Stimulated activated CD4-positive, alpha-beta T cell treated with anti-CD3 and anti-CD28 coated beads, Interleukin-12 subunit alpha, Interleukin-12 subunit beta, amount 100 ng/mL, for 24 hours (primary cell): ENCODE measurements around the gene FGR.
"Not testable (repeated sequence)": the region's sequence is repeated elsewhere in the genome, so short reads cannot be mapped to it uniquely, and the experiment has no call there.

Experiments used
- DNase-seq, 2 experiments: peaks; one replicate each; pipeline ENCODE4 v3.0.0-alpha.2; 2020; ENCODE audit warnings: low read depth in 2 of 2

The FGR gene

GRCh38 chr1:27634985-27635367 lies at the start of gene FGR:
Gene FGR, minus strand, starts transcription at chr1:27635185. Its CDS starts 11,269 bp downstream, at chr1:27623916.
- no peak for DNase-seq

- no peak for DNase-seq
Observed at GRCh38 chr1:27684176-27684575, 49.2 kb upstream of the FGR start.

- DNase-seq, result no peak
Observed at GRCh38 chr1:27682351-27682944, 47.5 kb upstream of the FGR start.

- not testable (repeated sequence) for DNase-seq
Observed at GRCh38 chr1:27681580-27681979, 46.6 kb upstream of the FGR start.

GRCh38 chr1:27680225-27680791 lies 45.3 kb upstream of the FGR start:
- DNase-seq, result not testable (repeated sequence)

- no peak for DNase-seq
Observed at GRCh38 chr1:27678747-27679146, 43.8 kb upstream of the FGR start.

- DNase-seq, result no peak
Observed at GRCh38 chr1:27676410-27676809, 41.4 kb upstream of the FGR start.

- no peak for DNase-seq
Observed at GRCh38 chr1:27672750-27673112, 37.7 kb upstream of the FGR start.

- DNase-seq, result peak; percentile 53 to 62
Observed at GRCh38 chr1:27671964-27672749, 37.2 kb upstream of the FGR start, which contains the start of gene IFI6. Gene IFI6, minus strand, starts transcription at chr1:27672192. Its CDS starts 2,878 bp downstream, at chr1:27669314.

GRCh38 chr1:27669876-27670275 lies 34.9 kb upstream of the FGR start:
- DNase-seq, result no peak

- peak; percentile 67 to 88 for DNase-seq
Observed at GRCh38 chr1:27668808-27669723, 34.1 kb upstream of the FGR start.

- DNase-seq, result no peak
Observed at GRCh38 chr1:27668121-27668807, 33.3 kb upstream of the FGR start.

GRCh38 chr1:27666791-27667254 lies 31.8 kb upstream of the FGR start:
- no peak for DNase-seq

GRCh38 chr1:27666294-27666693 lies 31.3 kb upstream of the FGR start:
- DNase-seq, result no peak

- DNase-seq, result no peak
Observed at GRCh38 chr1:27665016-27665651, 30.1 kb upstream of the FGR start.

- no peak for DNase-seq
Observed at GRCh38 chr1:27664291-27664690, 29.3 kb upstream of the FGR start.

- DNase-seq, result peak; percentile 85 to 94
Observed at GRCh38 chr1:27662707-27663393, 27.9 kb upstream of the FGR start.

- DNase-seq, result no peak
Observed at GRCh38 chr1:27662261-27662660, 27.3 kb upstream of the FGR start.

GRCh38 chr1:27661412-27662075 lies 26.6 kb upstream of the FGR start:
- DNase-seq, result no peak
